ENCODE measurements around the gene KRTAP4-5.
"Not testable (repeated sequence)": the region's sequence is repeated elsewhere in the genome, so short reads cannot be mapped to it uniquely, and the experiment has no call there.

KRTAP4-5 gene

DNA sequence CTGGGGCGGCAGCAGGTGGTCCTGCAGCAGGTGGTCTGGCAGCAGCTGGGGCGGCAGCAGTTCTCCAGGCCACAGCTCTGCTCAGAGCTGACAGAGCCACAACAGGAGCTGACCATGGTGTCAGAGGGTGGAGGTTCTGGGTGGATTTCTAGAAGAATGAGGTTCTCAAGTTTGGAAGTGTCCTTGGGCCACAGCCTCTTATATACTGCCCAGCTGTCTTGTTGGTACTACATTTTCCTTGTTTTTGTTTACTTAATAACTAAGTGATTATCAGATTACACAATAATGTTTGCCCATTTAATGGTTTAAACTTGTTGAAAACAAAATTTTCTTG, at the start of gene KRTAP4-5:
Gene KRTAP4-5 (minus strand): TSS at position 174 of the 334 bp plus-strand sequence. CDS start 58 bp downstream, at position 116.
- DNase-seq = no peak

DNA sequence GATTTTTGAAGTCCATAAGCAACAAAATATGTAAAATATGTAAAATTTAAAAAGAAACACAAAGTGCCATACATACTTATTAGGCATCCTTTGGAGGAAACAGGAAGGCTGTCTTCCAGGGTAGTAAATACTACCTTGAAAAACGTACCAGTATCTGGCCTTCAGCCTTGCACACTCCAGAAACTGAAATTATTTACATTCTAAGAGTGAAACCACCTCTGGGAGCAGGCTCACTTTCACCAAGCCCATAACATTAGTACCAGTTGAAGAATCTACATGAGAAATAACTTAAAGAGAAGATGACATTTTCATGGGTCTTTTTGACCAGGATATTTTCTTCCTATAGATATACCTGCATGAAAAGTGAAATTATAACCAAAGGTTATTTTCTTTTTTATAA, 46.4 kb upstream of the KRTAP4-5 start:
- no peak for DNase-seq

DNA sequence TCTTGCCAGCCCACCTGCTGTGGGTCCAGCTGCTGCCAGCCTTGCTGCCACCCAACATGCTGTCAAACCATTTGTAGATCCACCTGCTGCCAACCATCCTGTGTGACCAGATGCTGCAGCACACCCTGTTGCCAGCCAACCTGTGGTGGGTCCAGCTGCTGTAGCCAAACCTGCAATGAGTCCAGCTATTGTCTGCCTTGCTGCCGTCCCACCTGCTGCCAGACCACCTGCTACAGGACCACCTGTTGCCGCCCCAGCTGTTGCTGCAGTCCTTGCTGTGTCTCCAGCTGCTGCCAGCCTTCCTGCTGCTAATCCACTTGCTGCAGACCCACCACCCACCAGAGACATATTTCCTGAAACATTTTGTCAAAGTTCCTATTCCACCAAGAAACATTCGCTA, 40.7 kb upstream of the KRTAP4-5 start:
- DNase-seq = no peak

DNA sequence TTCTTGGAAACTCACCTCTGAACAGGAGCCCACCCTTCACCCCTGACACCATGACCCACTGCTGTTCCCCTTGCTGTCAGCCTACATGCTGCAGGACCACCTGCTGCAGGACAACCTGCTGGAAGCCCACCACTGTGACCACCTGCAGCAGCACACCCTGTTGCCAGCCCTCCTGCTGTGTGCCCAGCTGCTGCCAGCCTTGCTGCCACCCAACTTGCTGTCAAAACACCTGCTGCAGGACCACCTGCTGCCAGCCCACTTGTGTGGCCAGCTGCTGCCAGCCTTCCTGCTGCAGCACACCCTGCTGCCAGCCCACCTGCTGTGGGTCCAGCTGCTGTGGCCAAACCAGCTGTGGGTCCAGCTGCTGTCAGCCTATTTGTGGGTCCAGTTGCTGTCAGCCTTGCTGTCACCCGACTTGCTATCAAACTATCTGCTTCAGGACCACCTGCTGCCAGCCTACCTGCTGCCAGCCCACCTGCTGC, 40.3 kb upstream of the KRTAP4-5 start, which contains the start of gene KRTAP9-1:
Gene KRTAP9-1 (plus strand): TSS at position 51 of the 482 bp plus-strand sequence. CDS start 0 bp downstream, at position 51.
- not testable (repeated sequence) for DNase-seq

DNA sequence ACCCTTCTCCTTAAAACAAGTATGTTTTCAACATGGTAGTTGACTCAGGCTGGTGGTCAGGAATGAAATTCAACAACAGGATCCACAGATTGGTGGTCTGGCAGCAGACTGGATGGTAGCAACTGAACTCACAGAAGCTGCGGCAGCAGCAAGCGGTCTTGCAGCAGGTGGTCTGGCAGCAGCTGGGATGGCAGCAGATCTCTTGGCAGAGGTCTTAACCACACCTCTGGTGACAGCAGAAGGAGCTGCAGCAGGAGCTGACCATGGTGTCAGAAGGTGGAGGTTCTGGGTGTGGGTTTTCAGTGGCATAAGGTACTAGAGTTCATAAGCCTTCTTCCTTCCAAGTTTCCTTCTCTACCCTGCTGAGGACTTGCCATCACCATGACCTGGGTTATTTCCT, 37.2 kb upstream of the KRTAP4-5 start:
- DNase-seq = no peak

DNA sequence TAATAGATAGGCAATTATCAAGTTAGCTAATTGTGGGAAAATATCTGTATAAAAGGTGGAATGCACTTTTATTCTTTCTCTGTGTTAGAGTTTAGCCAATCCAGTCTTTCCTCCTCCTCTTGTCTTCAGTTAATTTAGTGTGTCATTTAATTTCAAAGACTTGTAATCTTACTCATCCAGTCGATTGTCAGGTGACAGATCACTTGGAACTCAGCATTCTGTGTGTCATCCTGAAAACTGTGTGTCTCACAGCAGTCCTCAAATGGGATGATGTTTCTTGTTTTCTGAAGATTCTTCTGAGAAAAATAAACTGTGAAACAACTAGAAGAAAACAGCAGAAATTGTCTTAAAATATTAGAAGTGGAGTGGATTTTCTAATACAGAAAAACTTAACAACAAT, 35.4 kb upstream of the KRTAP4-5 start:
- no peak for DNase-seq

DNA sequence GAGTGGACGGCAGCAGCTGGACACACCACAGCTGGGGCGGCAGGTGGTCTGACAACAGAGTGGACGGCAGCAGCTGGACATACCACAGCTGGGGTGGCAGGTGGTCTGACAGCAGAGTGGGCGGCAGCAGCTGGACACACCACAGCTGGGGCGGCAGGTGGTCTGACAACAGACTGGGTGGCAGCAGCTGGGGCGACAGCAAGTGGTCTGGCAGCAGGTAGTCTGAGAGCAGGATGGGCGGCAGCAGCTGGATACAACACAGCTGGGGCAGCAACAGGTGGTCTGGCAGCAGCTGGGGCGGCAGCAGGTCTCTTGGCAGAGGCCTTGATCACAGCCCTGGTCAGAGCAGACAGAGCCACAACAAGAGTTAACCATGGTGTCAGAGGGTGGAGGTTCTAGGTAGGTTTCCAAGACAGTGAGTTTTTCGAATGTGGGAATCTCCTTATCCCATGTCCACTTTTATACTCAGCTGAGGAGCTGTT, 34.9 kb upstream of the KRTAP4-5 start, which contains the start of gene KRTAP4-1:
Gene KRTAP4-1 (minus strand): TSS at position 432 of the 482 bp plus-strand sequence. CDS start 57 bp downstream, at position 375.
- DNase-seq = no peak

DNA sequence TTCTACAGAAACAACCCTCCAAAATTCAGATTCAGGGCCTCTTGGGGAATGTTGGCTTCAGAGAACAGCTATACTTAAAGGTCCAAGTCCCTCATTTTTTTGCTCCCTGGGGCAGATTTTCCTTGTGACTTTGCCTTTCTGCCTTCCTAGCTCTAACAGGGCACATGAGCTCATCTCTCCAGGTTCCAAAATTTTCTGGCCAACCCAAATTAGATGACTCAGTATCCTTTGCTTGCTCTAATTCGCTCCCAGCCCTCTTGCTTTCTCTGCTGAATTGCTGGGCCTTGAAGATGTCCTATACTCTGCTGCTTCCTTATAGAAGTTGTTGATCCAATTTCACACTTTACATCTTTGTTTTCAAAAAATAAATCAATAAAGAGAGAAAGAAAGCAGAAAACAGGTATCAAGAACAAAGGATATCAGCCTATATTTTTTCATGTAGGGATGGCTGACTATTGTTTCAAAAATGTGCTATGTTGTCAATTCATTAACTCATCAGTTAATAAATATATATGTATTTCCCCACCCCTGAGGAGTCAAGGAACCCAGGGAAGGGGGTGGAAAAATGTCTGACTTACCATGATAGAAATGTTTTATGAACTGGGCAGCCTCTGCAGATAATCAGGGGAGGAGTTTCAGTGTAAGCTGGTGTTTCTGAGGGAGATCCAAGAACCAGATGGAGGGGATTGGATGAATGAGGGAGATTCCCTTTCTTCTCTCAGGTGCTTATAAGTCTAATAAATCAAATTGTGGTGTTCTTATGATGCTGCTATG, 29.4 kb upstream of the KRTAP4-5 start:
- DNase-seq = no peak

DNA sequence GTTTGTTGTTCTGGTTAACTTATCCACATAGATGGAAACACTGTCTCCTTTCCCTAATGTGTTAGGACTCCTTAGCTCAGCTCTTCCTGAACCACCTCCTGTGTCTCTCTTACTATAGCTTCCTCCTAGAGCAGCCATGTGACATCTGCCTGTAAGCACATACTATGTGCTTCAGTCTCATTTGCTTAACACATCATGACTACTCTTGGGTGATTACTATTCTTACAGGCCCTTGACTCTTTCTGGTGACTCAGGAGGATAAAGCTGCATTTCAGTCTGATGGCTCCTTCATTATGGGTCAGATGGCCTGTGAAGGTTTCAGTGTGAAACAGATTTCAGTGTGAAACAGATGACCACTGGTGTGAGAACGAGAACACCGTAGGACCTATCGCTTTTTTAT, 28.7 kb upstream of the KRTAP4-5 start:
- no peak for DNase-seq

DNA sequence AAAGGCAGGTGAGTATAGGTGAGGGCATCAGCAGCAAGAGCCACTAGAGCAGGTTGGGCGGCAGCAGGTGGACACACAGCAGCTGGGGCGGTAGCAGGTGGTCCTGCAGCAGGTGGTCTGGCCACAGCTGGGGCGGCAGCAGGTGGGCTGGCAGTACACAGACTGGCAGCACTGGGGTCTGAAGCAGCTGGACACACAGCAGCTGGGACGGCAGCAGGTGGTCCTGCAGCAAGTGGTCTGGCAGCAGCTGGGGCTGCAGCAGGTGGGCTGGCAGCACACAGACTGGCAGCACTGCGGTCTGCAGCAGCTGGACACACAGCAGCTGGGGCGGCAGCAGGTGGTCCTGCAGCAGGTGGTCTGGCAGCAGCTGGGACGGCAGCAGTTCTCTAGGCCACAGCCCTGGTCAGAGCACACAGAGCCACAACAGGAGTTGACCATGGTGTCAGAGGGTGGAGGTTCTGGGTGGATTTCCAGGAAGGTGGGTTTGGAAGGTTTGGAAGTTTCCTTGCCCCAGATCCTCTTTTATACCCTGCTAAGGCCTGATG, 28.2 kb upstream of the KRTAP4-5 start, which contains the start of gene KRTAP4-2:
Gene KRTAP4-2 (minus strand): TSS at position 495 of the 545 bp plus-strand sequence. CDS start 57 bp downstream, at position 438.
- DNase-seq = no peak

DNA sequence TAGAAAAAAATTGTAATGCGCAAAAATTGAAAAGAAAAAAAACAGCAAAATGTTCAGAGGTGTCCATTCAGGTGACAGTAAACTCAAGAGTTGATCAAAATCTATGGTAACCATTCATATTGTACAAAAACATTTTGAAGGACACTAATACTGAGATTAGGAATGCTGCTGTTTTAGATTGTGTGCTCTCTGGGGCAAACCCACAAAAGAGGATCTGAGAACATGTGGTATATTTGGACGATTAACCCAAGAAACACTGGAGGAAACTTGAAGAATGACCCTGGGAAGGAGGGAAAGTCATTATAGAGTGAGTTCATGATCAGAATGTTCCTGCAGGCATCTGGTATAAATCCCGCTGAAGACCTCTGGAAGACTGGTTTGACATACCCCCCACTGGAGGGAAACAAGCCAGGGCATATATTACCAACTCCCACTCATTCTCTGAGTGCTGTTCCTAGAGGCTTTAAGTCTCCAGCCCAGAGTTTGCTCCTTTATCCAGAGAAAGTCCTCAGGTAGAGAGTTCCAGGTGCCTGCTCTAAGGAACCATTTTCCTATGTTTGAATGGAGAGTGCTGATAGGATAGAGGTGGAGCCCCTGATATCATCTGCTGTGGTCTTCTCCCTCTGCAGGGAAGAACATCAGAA, 27.2 kb upstream of the KRTAP4-5 start:
- DNase-seq = no peak

DNA sequence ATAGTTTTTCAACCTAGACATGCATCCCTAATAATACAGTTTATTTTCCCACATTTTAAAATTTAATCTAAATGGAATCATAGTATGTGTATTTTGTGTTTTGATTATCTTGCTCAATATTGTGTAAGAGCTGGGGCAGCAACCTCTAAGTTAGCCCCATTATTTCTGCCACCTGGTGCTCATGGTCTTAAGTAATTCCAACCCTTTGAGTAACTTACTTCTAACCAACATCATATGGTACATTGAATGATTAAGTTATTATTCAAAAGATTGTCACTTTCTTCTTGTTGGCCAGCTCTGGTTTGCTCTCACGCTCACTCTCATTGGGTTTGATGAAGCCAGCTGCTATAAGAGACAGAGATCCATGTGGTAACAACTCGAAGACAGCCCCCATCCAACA, 22.3 kb upstream of the KRTAP4-5 start:
- DNase-seq = no peak

DNA sequence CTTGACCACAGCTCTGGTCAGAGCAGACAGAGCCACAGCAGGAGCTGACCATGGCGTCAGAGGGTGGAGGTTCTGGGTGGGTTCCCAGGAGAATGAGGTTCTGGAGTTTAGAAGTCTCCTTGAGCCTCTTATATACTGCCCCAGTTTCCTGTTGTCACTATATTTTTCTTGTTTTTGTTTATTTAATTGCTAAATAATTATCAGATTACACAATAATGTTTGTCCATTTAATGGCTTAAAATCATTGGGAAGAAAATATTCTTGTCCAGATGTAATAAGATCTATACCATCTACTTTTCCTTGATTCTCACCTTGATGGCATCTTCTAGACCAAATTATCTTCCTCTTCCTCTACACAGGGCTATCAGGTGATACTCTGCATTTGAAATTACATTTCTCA, 18.5 kb upstream of the KRTAP4-5 start, which contains the start of gene KRTAP4-3:
Gene KRTAP4-3 (minus strand): TSS at position 101 of the 400 bp plus-strand sequence. CDS start 49 bp downstream, at position 52.
- DNase-seq = no peak

DNA sequence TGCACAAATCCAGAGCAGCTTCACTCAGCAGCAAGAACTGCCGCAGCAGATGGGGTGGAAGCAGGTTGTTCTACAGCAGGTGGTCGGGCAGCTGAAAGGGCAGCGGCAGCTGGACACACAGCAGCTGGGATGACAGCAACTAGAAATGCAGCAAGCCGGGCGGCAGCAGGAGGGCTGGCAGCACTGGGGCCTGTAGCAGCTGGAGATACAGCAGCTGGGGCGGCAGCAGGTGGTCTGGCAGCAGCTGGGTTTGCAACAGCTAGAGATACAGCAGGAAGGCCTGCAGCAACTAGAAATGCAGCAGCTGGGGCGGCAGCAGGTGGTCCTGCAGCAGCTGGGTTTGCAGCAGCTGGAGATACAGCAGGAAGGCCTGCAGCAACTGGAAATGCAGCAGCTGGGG, 17.9 kb upstream of the KRTAP4-5 start:
- no peak for DNase-seq

DNA sequence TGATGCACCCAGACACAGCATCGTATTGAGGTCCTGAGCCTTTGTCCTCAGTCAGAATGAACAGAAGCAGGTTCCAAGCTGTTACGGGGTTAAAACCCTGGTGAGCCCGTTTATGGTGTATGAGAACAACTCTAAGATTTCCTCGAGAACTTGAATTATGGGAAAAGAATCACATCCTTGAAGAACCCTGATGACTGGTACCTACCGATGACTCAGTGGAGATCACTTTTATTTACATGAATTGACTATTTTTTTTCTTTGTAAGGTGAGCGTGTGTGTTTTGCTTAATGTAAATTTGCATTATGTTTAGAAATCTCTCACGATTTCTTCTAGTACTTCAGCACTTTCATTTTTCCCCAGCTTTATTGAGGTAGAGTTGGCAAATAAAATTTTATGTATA, 14.2 kb upstream of the KRTAP4-5 start:
- no peak for DNase-seq

DNA sequence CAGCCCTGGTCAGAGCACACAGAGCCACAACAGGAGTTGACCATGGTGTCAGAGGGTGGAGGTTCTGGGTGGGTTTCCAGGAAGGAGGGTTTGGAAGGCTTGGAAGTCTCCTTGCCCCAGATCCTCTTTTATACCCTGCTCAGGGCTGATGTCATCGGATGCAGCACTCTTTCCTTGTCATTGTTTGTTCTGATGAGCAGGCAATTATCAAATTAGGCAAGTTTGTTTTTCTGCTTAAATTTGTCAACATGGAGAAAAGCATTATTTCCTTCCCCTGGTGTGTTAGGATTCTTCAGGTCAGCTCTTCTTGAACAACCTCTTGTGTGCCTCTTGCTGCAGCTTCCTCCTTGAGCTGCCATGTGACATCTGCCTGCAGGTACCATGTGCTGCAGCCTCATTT, 11.0 kb upstream of the KRTAP4-5 start, which contains the start of gene KRTAP4-4:
Gene KRTAP4-4 (minus strand): TSS at position 101 of the 400 bp plus-strand sequence. CDS start 57 bp downstream, at position 44.
- DNase-seq = no peak

DNA sequence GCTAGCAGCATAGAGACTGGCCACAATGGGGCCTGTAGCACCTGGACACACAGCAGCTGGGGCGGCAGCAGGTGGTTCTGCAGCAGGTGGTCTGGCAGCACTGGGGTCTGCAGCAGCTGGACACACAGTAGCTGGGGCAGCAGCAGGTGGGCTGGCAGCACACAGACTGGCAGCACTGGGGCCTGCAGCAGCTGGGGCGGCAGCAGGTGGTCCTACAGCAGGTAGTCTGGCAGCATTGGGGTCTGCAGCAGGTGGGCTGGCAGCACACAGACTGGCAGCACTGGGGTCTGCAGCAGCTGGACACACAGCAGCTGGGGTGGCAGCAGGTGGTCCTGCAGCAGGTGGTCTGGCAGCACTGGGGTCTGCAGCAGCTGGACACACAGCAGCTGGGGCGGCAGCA, 10.6 kb upstream of the KRTAP4-5 start:
- DNase-seq = not testable (repeated sequence)

DNA sequence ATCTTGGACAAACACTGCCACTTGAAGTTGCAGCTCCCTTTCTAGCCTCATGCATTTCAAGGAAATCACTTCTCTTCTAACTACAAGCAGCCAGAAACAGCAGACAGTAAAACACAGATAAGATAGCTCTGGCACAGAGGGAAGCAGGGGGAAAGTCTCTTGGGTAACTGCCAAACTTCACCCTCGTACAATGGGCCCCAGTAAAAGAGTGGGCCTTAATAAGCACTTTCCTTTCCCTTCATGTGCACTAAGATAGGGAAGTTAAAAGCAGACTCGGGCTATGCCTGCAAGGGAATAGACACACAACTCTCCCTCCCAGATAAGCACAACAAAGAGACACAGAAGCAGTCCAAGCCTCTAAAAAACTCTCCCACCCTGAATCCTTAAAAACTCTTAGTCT, 4.2 kb upstream of the KRTAP4-5 start:
- no peak for DNase-seq

DNA sequence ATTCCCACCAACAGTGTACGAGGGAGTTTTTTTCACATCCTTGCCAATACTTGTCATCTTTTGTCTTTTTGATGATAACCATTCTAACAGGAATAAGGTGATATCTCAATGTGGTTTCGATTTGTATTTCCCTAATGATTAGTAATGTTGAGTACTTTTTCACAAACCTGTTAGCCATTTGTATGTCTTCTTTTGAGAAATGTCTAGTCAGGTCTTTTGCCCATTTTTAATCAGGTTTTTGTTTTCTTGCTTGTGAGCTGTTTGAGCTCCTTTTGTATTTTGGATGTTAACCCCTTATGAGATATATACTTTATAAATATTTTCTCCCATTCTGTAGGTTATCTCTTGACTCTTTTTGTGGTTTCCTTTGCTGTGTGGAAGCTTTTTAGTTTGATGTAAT, 1.9 kb upstream of the KRTAP4-5 start:
- DNase-seq = no peak

DNA sequence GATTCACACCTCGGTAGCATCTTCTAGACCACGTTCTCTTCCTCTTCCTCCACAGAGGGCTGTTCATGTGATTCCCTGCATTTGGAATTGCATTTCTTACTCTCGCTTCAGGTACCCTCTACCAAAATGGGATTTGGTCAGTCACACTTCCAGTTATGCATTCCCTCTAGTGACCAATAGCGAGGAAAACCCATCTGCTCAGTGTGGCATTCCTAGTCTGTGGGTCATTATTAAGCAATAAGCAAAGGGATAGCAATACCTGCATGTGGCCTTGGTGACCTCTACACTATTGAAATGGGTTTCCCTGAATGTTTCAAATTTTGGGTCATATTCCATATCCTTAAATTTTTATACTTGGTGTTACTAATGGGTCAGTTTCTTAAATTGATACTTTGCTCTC, 401 bp upstream of the KRTAP4-5 start:
- no peak for DNase-seq

DNA sequence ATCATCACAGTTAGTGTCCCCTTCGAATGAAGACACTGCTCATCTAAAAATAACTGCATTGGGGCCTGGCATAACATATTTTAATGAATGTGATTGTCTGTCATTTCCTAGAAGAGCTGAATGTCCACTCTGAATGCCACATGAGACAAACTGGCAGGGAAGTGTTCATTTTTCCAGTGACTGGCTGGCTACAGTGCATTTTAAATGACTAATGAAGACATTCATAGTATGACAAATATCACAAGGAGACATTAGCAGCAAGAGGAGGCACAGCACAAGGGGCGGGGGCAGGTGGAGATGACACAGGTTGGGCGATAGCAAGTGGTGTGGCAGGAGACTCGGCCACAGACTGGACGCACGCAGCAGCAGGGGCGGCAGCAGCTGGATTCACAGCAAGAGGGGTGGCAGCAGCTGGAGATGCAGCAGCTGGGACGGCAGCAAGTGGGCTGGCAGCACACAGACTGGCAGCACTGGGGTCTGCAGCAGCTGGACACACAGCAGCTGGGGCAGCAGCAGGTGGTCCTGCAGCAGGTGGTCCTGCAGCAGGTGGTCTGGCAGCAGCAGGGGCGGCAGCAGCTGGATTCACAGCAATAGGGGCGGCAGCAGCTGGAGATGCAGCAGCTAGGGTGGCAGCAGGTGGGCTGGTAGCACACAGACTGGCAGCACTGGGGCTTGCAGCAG, 514 bp downstream of the KRTAP4-5 start:
- not testable (repeated sequence) for DNase-seq

DNA sequence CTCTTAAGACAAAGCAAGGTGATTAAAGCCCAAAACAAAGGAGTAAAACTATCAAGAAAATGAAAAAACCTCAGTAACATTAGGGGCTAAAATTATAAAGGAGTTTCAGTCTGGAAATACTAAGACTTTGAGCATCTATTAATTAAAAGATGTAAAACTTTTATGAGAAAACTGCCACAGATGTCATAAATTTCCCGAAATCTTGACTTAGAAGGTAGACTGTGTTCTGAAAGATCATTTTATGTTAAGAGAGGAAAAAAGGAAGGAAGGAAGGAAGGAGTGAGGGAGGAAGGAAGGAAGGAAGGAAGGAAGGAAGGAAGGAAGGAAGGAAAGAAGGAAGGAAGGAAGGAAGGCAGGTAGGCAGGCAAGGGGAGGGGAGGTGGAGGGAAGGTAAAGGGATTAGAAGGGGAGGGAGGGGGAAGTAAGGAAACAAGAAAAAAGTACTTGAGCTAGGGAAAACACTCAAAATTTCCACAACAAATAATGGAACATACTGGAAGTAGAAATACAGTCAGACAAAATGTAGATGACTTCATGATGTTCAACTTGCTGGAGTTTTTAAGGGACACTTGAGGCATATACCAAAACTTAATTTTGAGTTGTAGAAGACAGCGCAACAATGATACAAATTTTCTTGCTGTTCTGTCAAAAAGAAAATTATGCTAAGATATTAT, 2.0 kb downstream of the KRTAP4-5 start:
- no peak for DNase-seq

Data from CD4-positive, alpha-beta T cell treated with Interleukin-17A for 4 hours (primary cell).